Neural cell (in vitro differentiated cells): Measurements from ENCODE around the gene PTGER4. TPM values are rescaled to one million over a fixed set of nuclear protein-coding genes. Genes with fewer than 3 reads are reported as not detected.

Source experiments
- H2AFZ ChIP-seq: fragments of 200-600, 300-800 bp; sonication (generic), shearing (Covaris generic); 2 replicates; pipeline ENCODE4 v1.6.0; 2014; ENCODE audit warnings: low read depth, mild to moderate bottlenecking, antibody characterized with exemption, low read length, moderate library complexity
- H3F3A ChIP-seq: fragments of 200-600 bp; shearing (Covaris generic); 2 replicates; pipeline ENCODE4 v1.6.1; 2016; ENCODE audit warnings: mild to moderate bottlenecking, moderate library complexity, mixed read lengths, antibody characterized with exemption, low read length; ENCODE audit not compliant: insufficient read depth, poor library complexity, severe bottlenecking
- H3K27ac ChIP-seq: fragments of 200-600, 300-800 bp; sonication (generic), shearing (Covaris generic); 2 replicates; pipeline ENCODE4 v1.5.1; 2014; ENCODE audit warnings: mild to moderate bottlenecking, low read length, moderate library complexity
- H3K27me3 ChIP-seq: fragments of 300-800, 200-600 bp; sonication (generic), shearing (Covaris generic); 2 replicates; pipeline ENCODE4 v1.6.0; 2014; ENCODE audit warnings: mild to moderate bottlenecking, low read depth, low read length, moderate library complexity; ENCODE audit not compliant: insufficient read depth
- H3K36me3 ChIP-seq: fragments of 300-800, 200-600 bp; sonication (generic), shearing (Covaris generic); 2 replicates; pipeline ENCODE4 v1.5.1; 2014; ENCODE audit warnings: mild to moderate bottlenecking, antibody characterized with exemption, low read length, moderate library complexity; ENCODE audit not compliant: insufficient read depth
- H3K4me2 ChIP-seq: fragments of 300-800, 200-600 bp; sonication (generic), shearing (Covaris generic); 2 replicates; pipeline ENCODE4 v1.6.0; 2014; ENCODE audit warnings: mild to moderate bottlenecking, low read length
- H3K4me3 ChIP-seq: fragments of 300-800, 200-600 bp; sonication (generic), shearing (Covaris generic); 2 replicates; pipeline ENCODE4 v1.5.1; 2014; ENCODE audit warnings: mild to moderate bottlenecking, low read length, moderate library complexity
- H3K79me2 ChIP-seq: fragments of 200-600 bp; shearing (Covaris generic); replicated peaks from 2 replicates; pipeline ENCODE4 v1.6.0; 2014; ENCODE audit warnings: mild to moderate bottlenecking, low read length, moderate library complexity; ENCODE audit not compliant: insufficient read depth
- H3K9ac ChIP-seq: fragments of 300-800, 200-600 bp; sonication (generic), shearing (Covaris generic); 2 replicates; pipeline ENCODE4 v1.6.1; 2016; ENCODE audit warnings: mild to moderate bottlenecking, low read length, mixed read lengths
- H3K9me2 ChIP-seq: fragments of 200-600 bp; shearing (Covaris generic); 2 replicates; pipeline ENCODE4 v1.6.1; 2016; ENCODE audit warnings: mild to moderate bottlenecking, low read length, mixed read lengths; ENCODE audit not compliant: insufficient read depth
- H3K9me3 ChIP-seq: fragments of 200-600, 300-800 bp; sonication (generic), shearing (Covaris generic); 2 replicates; pipeline ENCODE4 v1.6.1; 2016; ENCODE audit warnings: mild to moderate bottlenecking, mixed run types, low read length, moderate library complexity, mixed read lengths
- H4K20me1 ChIP-seq: fragments of 200-600 bp; shearing (Covaris generic); 2 replicates; pipeline ENCODE4 v1.6.1; 2016; ENCODE audit warnings: mild to moderate bottlenecking, mixed run types; ENCODE audit not compliant: insufficient read depth
- CTCF ChIP-seq: fragments of 450-650 bp; IDR thresholded peaks from 2 replicates; pipeline ENCODE4 v1.5.1; 2014; ENCODE audit warnings: antibody characterized with exemption, mild to moderate bottlenecking, moderate library complexity; ENCODE audit not compliant: poor library complexity, severe bottlenecking
- EP300 ChIP-seq: fragments of 450-650 bp; conservative IDR thresholded peaks from 2 replicates; pipeline ENCODE4 v1.6.1; 2014; ENCODE audit warnings: antibody characterized with exemption, mild to moderate bottlenecking, moderate library complexity; ENCODE audit not compliant: poor library complexity, severe bottlenecking
- EZH2 ChIP-seq: fragments of 200-600, 300-800 bp; shearing (Covaris generic), sonication (generic); IDR thresholded peaks from 2 replicates; pipeline ENCODE4 v1.6.1; 2014; ENCODE audit warnings: antibody characterized with exemption, low read length, borderline replicate concordance, mild to moderate bottlenecking; ENCODE audit not compliant: insufficient read depth, poor library complexity, severe bottlenecking
- MXI1 ChIP-seq: fragments of 450-650 bp; conservative IDR thresholded peaks from 2 replicates; pipeline ENCODE4 v1.6.1; 2014; ENCODE audit warnings: antibody characterized with exemption, mild to moderate bottlenecking; ENCODE audit not compliant: poor library complexity, severe bottlenecking
- POLR2AphosphoS5 ChIP-seq: IDR thresholded peaks from 2 replicates; pipeline ENCODE4 v1.6.1; 2012
- RAD21 ChIP-seq: fragments of 450-650 bp; conservative IDR thresholded peaks from 2 replicates; pipeline ENCODE4 v1.6.1; 2014; ENCODE audit warnings: antibody characterized with exemption, mild to moderate bottlenecking, moderate library complexity
- SMC3 ChIP-seq: fragments of 450-650 bp; conservative IDR thresholded peaks from 2 replicates; pipeline ENCODE4 v1.6.1; 2014; ENCODE audit warnings: antibody characterized with exemption, mild to moderate bottlenecking, moderate library complexity; ENCODE audit not compliant: poor library complexity
- TAF1 ChIP-seq: IDR thresholded peaks from 2 replicates; pipeline ENCODE4 v1.6.1; 2012; ENCODE audit warnings: low read depth
- polyA plus RNA-seq: library from polyadenylated mRNA; depleted of rRNA; stranded (reverse); fragments of >200 nt; gene quantifications from 2 replicates; pipeline ENCODE4 v1.2.3, GENCODE V29; 2014
- TF ChIP-seq, protein P1 (sequence below): IDR thresholded peaks from 2 replicates; pipeline ENCODE4 v1.6.1; 2012; ENCODE audit warnings: borderline replicate concordance

The PTGER4 gene
- polyA plus RNA-seq, 1 donor from 2014 or later, result 6.2 TPM

GRCh38 chr5:40675396-40676133, 4.2 kb upstream of the PTGER4 start:
- Histone ChIP-seq H3K27me3 (peaks cover 22% of the 10 kb centered on the region), H3K4me2 (no peak overlapping the region), H3K79me2 (no peaks in the 10 kb centered on the region)

GRCh38 chr5:40676613-40677343, 2.9 kb upstream of the PTGER4 start:
- Histone ChIP-seq H3K79me2 (no peaks in the 10 kb centered on the region), H2AFZ (no peak overlapping the region), H3K9me2 (no peaks in the 10 kb centered on the region), H3K4me2 (peak overlapping the region; percentile 50), H3K9ac (peak overlapping the region; percentile 25), H3K4me3 (peak overlapping the region; percentile 74), H3K27me3 (peaks cover 34% of the 10 kb centered on the region), H3F3A (no peaks in the 10 kb centered on the region), H3K9me3 (peaks cover 5% of the 10 kb centered on the region), H3K27ac (peak overlapping the region; percentile 67), H4K20me1 (no peaks in the 10 kb centered on the region), H3K36me3 (no peaks in the 10 kb centered on the region)
- TF ChIP-seq, protein P1, sequence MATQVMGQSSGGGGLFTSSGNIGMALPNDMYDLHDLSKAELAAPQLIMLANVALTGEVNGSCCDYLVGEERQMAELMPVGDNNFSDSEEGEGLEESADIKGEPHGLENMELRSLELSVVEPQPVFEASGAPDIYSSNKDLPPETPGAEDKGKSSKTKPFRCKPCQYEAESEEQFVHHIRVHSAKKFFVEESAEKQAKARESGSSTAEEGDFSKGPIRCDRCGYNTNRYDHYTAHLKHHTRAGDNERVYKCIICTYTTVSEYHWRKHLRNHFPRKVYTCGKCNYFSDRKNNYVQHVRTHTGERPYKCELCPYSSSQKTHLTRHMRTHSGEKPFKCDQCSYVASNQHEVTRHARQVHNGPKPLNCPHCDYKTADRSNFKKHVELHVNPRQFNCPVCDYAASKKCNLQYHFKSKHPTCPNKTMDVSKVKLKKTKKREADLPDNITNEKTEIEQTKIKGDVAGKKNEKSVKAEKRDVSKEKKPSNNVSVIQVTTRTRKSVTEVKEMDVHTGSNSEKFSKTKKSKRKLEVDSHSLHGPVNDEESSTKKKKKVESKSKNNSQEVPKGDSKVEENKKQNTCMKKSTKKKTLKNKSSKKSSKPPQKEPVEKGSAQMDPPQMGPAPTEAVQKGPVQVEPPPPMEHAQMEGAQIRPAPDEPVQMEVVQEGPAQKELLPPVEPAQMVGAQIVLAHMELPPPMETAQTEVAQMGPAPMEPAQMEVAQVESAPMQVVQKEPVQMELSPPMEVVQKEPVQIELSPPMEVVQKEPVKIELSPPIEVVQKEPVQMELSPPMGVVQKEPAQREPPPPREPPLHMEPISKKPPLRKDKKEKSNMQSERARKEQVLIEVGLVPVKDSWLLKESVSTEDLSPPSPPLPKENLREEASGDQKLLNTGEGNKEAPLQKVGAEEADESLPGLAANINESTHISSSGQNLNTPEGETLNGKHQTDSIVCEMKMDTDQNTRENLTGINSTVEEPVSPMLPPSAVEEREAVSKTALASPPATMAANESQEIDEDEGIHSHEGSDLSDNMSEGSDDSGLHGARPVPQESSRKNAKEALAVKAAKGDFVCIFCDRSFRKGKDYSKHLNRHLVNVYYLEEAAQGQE, result no peak
- TF ChIP-seq RAD21 (no peak), EZH2 (no peak), EP300 (peak; percentile 95), MXI1 (peak; percentile 46), SMC3 (no peak)

More at GRCh38 chr5:40675396-40676133, 4.2 kb upstream of the PTGER4 start:
- no peak overlapping the region for H2AFZ ChIP-seq
- TF ChIP-seq TAF1, result no peak
- TF ChIP-seq, protein P1, result no peak
- no peak for TF ChIP-seq CTCF
- TF ChIP-seq RAD21, result no peak
- no peak for TF ChIP-seq POLR2AphosphoS5
- TF ChIP-seq SMC3, result no peak
- TF ChIP-seq EZH2, result no peak
- no peaks in the 10 kb centered on the region for H3K36me3 ChIP-seq
- H3F3A ChIP-seq, result no peaks in the 10 kb centered on the region
- no peak overlapping the region for H3K9ac ChIP-seq
- H3K4me3 ChIP-seq, result peak overlapping the region; percentile 74
- H3K9me2 ChIP-seq, result no peaks in the 10 kb centered on the region
- no peaks in the 10 kb centered on the region for H3K9me3 ChIP-seq
- H4K20me1 ChIP-seq, result no peaks in the 10 kb centered on the region
- H3K27ac ChIP-seq, result peak overlapping the region; percentile 67
